HG03571 (cell line): ENCODE data around the gene CSK.
"Not testable (repeated sequence)": the region's sequence is repeated elsewhere in the genome, so short reads cannot be mapped to it uniquely, and the experiment has no call there.

Experiments used
- ATAC-seq: cut with Tn5 transposase; IDR thresholded peaks from one replicate; pipeline ENCODE4 v1.9.1; 2021; ENCODE audit not compliant: unreplicated experiment

The CSK gene

GRCh38 chr15:74781431-74782258 is at the start of gene CSK:
Gene CSK (plus strand): TSS chr15:74782080. CDS start chr15:74798298, 16,218 bp downstream.
- peak; percentile 29 for ATAC-seq

- ATAC-seq = no peak
Measured at GRCh38 chr15:74732846-74733245, 49.0 kb upstream of the CSK start.

- no peak for ATAC-seq
Measured at GRCh38 chr15:74733269-74733668, 48.6 kb upstream of the CSK start.

GRCh38 chr15:74735305-74735704 is 46.6 kb upstream of the CSK start:
- ATAC-seq = no peak

- not testable (repeated sequence) for ATAC-seq
Measured at GRCh38 chr15:74738239-74738638, 43.6 kb upstream of the CSK start.

- no peak for ATAC-seq
Measured at GRCh38 chr15:74742422-74742821, 39.5 kb upstream of the CSK start.

- ATAC-seq = no peak
Measured at GRCh38 chr15:74746389-74746788, 35.5 kb upstream of the CSK start.

- ATAC-seq = no peak
Measured at GRCh38 chr15:74748322-74748946, 33.4 kb upstream of the CSK start, which contains the start of gene CYP1A2. Gene CYP1A2 (plus strand): TSS chr15:74748845. CDS start chr15:74749739, 894 bp downstream.

- no peak for ATAC-seq
Measured at GRCh38 chr15:74749832-74750231, 32.0 kb upstream of the CSK start.

- no peak for ATAC-seq
Measured at GRCh38 chr15:74750751-74751150, 31.1 kb upstream of the CSK start.

GRCh38 chr15:74752011-74752410 is 29.9 kb upstream of the CSK start:
- no peak for ATAC-seq

GRCh38 chr15:74752531-74752930 is 29.3 kb upstream of the CSK start:
- no peak for ATAC-seq

GRCh38 chr15:74754593-74755215 is 27.2 kb upstream of the CSK start:
- ATAC-seq = no peak

- no peak for ATAC-seq
Measured at GRCh38 chr15:74758736-74759135, 23.1 kb upstream of the CSK start.

GRCh38 chr15:74762791-74763150 is 19.1 kb upstream of the CSK start:
- ATAC-seq = no peak

- ATAC-seq = no peak
Measured at GRCh38 chr15:74763416-74763815, 18.5 kb upstream of the CSK start.

- no peak for ATAC-seq
Measured at GRCh38 chr15:74767167-74768098, 14.4 kb upstream of the CSK start.

GRCh38 chr15:74768099-74768770 is 13.6 kb upstream of the CSK start:
- no peak for ATAC-seq

GRCh38 chr15:74768771-74769342 is 13.0 kb upstream of the CSK start:
- no peak for ATAC-seq

GRCh38 chr15:74769463-74770025 is 12.3 kb upstream of the CSK start:
- no peak for ATAC-seq
